Stimulated activated CD8-positive, alpha-beta memory T cell treated with anti-CD3 and anti-CD28 coated beads, Interleukin-15, amount 100 ng/mL, for 48 hours (primary cell): Measurements from ENCODE around the gene TENM3.
"Not testable (repeated sequence)": the region's sequence is repeated elsewhere in the genome, so short reads cannot be mapped to it uniquely, and the experiment has no call there.

Experiments used
- DNase-seq, 2 donors: peaks; one replicate each; pipeline ENCODE4 v3.0.0-alpha.2; 2020; ENCODE audit warnings: low read depth in 2 of 2

The TENM3 gene

DNA sequence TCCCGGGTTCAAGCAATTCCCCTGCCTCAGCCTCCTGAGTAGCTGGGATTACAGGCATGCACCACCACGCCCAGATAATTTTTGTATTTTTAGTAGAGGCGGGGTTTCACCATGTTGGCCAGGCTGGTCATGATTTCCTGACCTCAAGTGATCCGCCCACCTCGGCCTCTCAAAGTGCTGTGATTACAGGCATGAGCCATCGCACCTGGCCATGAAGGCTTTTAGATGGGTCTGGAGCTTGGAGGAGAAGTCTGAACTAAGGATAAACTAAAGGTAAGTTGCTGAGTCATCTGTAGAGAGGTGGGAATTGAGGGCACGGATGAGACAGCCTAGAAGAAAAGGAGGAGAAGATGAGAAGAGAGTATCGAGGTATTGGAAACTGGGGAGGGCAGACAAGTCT lies at the start of gene TENM3:
TSS of gene TENM3 (plus strand) at position 199 of the 400 bp plus-strand sequence. CDS start 80,619 bp downstream, outside the sequence.
- DNase-seq: not testable (repeated sequence)

DNA sequence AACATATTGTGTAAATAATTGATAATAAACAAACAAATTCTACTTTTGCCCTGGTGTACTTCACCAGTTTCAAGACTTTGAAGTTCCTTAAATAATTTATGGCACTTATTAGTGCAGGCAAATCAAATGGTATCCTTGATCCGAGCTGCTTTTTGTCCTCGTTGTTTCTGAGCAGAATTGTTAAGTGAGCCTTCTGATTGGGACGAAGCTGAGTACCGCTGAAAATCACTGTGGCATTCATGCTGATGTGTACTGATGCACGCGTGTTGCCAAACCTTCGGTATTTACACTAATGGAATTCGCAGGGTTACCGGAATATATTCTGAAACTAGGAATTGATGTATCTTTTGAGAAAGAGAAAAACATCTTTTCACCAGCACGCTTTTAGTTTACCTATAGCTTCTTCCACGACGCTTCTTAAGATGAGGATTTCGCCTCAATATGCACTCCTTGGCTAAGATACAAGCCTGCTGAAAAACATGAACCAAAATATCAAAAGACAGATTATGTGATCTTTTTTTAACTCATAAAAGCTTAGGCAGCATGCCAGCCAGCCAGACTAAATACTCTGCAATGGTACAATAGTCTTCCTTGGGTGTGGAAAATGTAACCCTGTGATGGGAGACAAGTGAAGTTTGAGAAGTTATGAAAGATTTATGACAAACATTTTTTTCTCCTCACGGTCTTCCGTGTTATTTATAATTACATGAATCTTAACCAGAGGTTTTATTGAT lies 48.9 kb upstream of the TENM3 start:
- no peak for DNase-seq

DNA sequence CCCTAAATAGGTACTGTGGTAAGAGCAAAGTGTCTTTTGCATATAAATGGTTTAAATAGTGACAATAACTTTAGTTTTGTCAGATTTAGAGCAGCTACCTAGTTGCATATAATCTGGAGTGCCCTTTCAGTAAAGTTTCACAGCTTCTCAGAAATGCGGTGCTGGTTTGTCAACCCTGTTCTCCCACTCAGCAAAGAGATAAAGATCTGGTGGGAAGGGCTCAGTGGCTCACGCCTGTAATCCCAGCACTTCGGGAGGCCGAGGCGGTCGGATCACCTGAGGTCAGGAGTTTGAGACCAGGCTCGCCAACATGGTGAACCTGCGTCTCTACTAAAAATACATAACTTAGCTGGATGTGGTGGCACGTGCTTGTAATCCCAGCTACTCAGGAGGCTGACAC lies 45.6 kb upstream of the TENM3 start:
- DNase-seq: no peak

DNA sequence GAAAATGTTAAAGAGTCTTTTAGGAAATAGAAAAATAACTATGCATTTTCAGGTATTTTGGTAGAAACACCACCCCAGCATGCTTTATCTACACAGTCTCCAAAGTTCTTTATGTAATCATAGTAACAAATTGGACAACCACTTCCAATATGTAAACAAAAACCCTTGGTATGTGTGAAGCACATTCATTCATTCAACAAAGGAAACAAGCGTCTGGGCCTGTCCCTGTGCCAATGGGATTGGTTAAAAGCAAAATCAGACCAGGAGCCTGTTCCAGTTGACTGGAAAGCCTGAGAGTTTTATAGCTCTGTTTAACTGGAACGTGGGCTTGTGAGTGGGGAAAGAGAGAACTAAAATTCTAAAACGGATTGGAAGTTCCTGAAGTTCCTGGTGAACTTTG lies 41.3 kb upstream of the TENM3 start:
- DNase-seq: no peak

DNA sequence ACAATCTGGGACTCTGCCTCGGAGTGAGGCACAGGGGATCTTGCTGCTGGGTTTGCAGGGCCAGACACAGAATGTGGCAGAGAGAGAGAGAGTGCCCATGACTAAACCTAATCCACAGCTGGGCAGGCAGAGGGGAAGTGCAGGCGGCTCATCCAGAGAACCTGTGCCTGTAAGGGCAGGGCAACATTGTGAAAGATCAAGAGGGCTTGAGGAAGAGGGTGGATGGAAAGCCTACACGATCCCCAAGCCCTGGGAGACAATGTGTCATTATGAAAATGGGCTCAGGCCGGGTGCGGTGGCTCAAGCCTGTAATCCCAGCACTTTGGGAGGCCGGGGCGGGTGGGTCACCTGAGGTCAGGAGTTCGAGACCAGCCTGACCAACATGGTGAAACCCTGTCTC lies 40.6 kb upstream of the TENM3 start:
- no peak for DNase-seq

DNA sequence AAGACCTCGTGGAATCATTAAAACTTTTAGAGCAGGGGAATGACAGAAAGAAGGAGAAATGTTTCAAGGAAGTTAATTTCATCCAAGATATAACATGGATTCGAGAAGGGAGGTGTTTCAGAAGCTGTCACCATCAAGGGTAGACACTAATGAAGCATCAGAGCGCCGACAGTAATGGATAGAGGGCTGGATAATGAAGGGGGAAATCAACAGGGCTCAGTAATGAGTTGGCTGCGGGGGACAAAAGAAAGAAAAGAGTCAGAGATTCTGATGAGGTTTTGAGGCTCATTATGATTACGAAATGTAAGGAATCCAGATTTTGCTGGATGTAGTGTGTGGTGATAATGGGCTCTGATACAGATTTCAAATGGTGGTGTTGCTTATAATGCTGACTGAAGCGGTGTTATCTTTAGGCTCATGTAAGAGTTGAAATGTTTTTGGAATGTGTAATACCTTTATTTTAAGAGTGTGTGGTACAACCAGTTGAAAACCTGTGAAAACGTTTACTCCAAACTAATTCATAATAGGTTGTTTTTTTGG lies 39.3 kb upstream of the TENM3 start:
- DNase-seq: no peak

DNA sequence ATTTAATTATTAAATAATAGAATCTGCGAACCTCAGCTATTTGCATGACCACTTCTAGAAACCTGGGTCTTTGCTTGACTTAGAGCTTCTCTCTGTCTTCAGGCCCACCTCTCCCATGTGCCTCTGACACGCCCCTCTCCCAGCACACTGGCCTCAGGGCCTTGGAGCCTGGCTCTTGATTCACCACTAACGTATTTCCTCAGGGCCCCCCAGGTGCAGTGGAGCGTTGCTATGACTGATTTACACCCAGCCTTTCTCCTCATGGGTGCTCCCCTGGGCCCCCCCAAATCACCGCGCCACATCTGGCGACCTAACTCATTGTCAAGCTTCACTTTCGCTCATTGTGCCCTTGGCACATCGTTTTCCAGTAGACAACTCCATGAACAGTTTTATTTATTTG lies 37.9 kb upstream of the TENM3 start:
- DNase-seq: no peak

DNA sequence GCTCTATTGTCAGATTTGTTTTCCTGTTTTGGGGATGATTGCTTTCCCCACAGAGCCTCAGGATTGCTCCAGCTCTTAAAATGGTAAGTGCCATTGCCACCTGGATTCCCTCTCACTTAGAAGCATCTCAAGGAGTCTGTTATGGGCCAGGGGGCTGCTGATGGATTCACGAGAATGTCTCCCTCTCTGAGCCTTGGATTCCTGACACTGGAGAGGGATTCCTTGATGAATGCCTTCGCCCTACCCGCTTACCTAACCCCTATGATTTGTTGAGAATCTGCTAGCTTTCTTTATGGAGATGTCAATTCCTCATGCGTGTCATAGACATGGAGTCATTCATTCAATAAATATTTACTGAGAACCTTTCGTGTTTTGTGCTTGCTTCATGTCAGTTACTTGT lies 36.9 kb upstream of the TENM3 start:
- no peak for DNase-seq

DNA sequence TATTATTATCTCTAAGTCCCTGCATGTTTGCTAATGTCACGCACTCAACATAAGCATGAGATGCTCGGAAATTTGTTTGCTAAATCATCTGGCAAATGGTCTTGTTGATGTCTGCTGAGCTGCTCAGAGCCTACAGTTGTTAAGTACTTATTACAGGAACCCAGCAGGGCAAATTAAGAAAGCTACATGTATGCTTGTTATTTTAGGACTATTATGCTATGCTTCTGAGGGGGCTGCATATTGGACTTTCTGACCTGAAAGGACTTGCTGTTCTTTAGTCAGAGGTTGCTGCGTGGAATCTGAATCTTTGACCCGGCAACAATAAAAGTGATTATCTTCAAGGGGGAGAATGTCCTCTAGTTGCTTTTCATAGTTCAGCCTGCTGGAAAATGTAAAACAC lies 36.3 kb upstream of the TENM3 start:
- DNase-seq: no peak

DNA sequence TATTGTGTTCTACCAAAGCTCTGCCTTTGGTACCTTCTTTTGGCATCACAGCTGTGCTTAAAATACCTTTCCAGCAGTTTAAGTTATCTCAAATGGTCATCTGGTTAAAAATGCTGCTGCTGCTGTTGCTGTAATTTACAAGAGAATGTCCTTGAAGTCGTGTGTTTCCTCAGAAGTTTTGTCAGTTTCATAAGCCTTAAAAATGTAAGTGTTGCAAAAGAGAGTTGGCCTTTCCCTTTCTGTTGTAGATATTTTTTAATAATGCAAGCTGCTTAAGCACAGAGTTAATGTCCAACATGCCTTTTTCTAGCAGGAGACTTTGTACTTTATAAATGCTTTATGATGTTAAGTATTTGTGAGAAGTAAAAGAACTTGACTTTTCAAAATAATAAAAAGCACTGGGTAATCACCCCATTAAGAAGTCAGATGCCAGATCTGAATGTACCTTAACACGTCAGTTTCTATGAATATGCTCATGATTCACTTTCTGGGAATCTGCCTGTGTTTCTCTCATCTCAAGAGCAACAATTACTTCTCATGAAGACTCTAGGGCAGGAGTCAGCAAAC lies 35.3 kb upstream of the TENM3 start:
- DNase-seq: no peak

DNA sequence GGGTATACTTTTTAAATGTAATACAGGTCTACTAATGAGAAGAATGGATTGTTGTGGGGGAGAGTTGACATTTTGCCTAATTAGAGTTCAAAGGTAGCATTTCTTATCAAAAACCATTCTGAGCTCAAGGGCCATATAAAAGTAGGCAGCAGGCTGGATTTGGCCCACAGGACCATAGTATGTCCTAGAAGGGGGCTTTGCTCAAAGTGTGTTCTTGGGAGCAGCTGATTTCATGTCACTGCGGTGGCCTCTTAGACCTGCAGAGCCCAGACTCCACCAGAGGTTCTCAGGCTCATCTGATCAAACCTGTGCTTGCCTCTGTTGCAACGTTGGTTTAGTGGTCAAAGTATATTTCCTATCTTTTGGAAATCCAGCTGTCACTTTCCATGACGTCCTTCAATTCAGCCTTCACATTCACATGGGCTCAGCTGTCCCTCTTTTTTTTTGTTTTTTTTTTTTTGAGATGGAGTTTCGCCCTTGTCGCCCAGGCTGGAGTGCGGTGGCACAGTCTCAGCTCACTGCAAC lies 34.6 kb upstream of the TENM3 start:
- DNase-seq: no peak

DNA sequence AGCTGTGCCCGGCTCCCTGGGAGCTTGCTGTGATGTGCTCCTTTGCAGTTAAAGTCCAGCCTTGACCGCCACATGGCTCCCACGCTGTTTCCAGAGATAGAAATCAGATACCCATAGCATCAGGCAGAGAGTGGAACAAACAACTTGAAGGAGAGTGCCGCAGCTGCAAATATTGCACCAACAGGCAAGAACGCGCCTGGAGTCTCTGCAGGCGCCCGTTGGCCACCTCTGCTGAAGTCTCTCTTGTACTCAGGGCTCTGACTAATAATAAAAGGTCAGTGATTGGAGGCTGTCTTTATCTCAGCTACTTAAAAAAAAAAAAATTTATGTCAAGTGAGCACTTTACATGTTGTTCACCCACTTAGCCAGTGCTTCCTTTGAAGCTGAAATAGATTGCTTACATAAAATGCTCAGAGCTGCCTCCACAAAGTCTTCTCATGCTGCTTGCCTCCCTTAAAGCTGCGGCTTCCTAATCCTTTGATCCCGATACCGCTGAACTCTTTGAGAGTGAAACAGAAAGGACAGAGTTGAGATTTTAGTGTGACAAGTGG lies 30.9 kb upstream of the TENM3 start:
- DNase-seq: no peak

DNA sequence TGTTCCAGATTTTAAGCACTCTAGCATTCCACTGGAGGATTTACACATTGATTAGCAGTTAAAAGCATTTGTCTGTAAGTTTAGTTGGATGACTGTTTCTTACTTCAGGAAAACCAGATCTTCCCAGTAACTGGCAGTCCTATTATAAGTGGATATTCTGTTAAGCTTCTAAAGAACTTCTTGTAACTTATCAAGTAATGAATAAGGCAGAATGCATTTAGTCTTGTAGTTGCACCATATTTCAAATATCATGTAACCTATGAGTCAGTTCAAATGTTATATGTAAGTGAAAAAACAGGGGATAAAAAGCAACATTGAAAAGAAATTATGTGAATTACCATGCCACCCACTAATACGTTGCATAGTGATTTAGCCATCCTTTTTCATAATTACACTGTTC lies 30.2 kb upstream of the TENM3 start:
- DNase-seq: no peak

DNA sequence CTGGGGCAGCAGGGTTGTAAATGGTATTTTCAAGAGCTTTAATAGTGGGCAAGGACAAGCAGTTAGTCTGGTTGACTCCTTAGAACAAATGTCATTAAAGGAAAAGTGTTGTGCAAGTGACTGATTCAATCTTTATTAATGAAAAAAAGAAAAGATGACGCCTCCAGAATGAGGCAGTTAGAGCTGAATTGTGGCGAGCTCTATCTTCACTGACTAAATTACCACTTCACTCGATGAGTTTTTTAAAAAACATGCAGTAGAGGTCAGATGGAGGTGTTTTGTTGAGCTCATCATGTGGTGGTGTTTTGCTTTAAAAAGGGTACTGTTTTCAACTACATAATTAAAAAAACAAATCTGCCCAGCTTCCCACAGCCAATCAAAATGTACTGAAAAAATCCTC lies 28.1 kb upstream of the TENM3 start:
- DNase-seq: no peak

DNA sequence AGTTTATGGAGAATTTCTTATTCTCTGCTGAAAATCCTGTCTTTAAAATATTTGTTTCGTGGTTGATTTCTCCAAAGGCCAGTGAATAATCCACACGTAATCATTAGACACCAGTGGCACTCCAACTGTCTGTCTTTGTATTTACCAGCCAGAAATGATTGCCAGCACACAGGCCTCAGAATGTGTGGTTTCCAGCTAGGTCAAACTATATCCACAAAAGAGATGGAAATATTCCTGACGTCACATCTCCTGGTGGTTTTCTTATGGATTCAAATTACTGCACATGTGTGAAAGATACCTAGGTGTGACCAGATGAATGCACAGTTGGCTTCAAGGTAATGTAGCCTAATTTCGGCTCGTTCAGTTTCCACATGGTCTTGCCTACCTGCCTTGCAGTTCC lies 27.2 kb upstream of the TENM3 start:
- DNase-seq: no peak

DNA sequence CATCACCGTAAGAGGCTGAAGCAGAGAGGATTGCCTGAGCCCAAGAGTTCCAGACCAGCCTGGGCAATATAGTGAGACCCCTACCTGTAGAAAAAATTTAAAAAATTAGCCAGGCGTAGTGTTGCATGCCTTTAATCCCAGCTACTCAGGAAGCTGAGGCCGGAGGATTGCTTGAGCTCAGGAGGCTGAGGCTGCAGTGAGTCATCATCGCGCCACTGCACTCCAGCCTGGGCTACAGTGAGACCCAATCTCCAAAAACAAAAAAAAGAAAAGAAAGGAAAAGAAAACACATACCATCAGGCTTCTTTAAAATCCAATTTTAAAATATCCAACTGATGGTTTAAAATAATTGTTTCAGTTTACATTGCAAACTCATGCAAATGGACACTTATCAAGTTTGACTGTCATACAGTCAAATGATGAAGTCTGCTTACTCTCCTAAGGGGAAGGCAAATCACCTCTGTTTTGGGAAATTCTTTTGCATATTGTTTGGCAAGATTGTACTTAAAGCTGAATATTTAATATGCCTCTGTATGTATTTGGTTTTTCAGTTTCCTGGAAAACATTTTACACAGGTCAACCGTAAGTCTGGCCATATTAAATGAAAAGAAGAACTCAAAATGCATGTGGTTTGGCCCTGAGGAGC lies 23.7 kb upstream of the TENM3 start:
- no peak for DNase-seq

DNA sequence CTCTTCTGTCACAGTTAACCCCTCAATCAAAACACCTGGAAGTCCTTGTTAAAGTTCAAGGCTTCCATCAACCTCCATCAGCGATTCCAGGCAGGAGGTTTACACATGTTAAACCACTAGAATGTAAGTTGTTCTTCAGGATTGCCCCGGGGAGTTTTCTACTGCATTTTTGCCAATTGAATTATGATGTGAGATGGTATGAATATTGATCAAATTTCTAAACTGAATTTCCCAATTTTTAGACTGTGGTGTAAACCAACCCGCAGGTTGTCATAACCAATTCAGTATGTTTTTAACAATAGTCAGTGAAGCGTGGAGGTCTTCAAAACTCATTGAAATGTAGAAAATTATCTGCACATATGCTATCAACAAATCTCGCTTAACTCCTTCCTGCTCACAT lies 21.2 kb upstream of the TENM3 start:
- no peak for DNase-seq

DNA sequence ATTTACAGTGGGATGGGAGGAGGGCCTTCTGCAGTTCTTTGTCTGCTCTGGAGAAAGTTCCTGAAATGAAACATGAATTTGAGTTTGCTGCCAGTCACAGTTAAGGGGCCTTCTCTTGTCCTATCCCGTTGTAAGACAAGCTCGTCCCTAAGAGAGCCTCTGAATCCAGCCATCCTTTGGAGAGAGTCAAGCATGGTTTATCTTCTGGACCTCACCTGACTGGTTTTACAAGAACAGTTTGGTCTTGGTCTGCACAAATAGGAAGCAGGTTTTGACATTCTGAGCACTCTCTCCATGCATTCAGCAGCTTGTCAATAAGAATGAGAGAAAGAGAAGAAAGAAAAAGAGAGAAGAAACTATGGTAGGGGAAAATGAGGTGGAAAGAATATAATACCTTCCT lies 20.4 kb upstream of the TENM3 start:
- no peak for DNase-seq

DNA sequence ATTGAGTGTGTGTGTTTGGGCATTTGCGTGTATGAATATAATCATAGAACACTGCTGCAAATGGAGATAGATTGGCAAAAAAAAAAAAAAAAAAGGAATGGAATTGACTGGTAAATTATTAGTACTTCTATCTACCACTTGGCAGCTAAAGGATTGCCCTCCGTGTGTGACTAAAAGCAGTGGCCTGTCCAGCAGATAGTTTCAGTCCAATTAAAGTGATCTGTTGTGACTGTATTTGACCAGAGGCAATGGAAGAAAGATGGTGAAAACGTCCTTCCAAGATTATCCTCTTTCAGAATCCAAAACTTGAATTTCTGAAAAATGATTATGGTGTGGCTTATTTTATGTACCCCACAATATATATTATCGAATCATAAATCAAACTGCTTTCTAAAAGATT lies 19.5 kb upstream of the TENM3 start:
- no peak for DNase-seq

DNA sequence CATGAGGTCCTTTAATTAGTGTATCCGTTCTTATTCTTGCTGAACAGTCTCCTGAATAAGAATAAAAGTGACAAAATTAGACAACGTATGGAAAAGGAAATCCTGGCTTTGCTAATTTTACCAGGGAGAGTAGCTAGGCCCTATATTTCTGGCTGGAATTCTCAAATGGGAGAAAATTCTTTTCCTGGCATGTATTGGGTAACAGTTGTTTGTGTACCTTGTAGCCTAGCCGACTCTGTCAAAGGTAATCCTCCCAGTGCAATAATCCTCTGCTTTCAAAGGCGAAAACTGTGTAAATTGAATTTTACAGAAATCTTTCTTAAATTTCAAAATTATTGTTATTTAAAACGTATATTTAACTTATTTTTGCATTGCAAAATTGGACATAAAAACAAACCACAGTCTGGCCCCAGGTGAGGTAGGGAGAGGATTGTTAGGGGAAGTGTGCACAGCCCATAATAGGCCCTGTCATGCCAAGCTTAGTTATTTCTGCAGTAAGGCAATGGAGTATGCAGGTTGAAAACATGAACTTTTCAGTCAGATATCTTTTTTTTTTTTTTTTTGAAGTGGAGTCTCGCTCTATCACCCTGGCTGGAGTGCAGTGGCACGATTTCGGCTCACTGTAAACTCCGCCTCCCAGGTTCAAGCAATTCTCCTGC lies 18.9 kb upstream of the TENM3 start:
- DNase-seq: no peak

DNA sequence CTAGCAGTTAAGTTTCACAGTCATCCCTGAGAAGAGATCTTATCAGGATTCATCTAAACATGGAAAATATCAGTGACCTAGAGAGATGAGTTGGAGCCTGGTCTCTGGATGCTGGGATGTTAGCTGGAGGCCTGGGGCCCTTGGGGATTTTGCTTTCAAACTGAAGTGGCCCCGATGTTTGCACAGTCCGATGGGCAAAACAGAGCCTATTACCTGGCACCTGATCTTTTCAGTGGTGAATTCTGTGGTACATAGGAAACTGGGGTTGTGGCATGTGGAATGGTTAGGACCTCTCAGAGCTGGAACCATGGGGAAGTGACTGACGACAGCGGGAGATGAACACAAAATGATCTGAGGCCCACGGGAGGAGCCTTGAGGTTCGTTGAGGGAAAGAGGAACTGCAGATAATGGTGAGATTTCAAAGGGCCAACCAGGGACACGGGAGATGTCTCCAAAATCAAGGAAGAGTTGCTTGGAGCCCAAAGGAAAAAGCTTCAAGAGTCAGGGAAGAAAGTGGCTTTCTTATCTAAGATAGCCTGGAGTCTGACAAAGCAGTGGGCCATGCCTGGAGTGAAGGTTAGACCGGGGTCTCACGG lies 17.8 kb upstream of the TENM3 start:
- no peak for DNase-seq

DNA sequence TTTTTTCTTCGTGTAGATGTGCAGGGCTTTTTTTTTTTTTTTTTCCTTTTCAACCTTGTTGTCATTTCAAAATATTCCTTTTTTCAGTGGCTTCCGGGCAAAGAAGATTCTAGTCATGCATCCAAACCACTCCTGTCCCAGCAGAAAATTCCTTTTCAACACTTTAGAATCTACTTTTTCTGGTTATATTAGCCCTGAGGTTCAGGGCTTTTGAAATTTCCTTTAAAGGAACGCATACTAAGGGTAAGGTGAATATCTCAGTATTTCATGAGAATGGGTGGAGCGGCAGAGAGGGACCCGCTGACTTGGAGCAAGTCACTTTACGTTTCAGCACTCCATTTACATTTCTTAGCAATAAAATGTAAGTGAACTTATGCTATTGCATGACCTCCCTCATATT lies 15.6 kb upstream of the TENM3 start:
- DNase-seq: no peak
